GM12801 (cell line): ENCODE data around the gene EMILIN1.

Source experiments
- TF ChIP-seq, protein P1 (sequence below): IDR thresholded peaks from one replicate; pipeline ENCODE4 v1.5.1; 2011; ENCODE audit warnings: control low read depth; ENCODE audit not compliant: insufficient read length; ENCODE audit errors: extremely low read depth

The EMILIN1 gene

DNA sequence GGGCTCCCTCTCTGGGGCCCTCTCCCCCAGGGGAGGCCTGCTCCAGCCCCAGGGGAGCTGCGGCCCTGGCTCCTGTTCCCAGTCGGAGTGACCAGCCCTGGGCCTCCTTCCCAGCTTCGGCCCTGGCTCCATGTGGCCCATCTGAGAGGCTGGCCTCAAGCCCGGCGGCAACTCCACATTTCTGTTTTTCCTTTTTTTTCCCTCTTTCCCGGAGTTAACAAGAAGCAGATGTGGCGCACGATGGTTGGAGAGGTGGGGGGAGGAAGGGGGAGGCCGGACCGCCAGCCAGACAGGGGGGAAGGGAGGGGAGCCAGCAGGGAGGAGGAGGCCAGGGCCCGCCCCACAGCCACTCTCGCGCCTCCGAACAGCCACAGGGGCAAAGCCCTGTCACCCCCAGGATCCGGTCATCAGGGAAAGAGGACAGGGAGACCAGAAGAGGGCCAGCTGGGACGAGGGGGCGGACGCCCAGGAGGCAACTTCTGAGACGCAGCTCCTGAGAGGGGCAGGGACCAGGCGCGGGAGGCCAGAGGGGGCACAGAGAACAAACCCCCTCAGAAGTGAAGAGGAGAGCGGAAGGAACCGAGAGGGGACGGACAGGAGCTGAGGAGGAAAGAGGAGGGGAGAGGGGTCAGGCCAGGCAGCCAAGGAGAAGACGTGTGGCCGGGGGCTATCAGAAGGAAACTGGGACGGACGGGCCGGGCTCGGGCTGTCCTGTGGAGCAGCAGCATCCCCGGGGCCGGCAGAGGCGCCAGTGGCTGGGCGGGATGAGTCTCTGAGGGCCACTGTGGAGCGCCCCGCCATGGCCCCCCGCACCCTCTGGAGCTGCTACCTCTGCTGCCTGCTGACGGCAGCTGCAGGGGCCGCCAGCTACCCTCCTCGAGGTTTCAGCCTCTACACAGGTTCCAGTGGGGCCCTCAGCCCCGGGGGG is at the start of gene EMILIN1:
TSS of gene EMILIN1 (plus strand) at position 349 of the 928 bp plus-strand sequence. CDS start at position 800, 451 bp downstream.
- TF ChIP-seq, protein P1, sequence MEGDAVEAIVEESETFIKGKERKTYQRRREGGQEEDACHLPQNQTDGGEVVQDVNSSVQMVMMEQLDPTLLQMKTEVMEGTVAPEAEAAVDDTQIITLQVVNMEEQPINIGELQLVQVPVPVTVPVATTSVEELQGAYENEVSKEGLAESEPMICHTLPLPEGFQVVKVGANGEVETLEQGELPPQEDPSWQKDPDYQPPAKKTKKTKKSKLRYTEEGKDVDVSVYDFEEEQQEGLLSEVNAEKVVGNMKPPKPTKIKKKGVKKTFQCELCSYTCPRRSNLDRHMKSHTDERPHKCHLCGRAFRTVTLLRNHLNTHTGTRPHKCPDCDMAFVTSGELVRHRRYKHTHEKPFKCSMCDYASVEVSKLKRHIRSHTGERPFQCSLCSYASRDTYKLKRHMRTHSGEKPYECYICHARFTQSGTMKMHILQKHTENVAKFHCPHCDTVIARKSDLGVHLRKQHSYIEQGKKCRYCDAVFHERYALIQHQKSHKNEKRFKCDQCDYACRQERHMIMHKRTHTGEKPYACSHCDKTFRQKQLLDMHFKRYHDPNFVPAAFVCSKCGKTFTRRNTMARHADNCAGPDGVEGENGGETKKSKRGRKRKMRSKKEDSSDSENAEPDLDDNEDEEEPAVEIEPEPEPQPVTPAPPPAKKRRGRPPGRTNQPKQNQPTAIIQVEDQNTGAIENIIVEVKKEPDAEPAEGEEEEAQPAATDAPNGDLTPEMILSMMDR, result no peak

DNA sequence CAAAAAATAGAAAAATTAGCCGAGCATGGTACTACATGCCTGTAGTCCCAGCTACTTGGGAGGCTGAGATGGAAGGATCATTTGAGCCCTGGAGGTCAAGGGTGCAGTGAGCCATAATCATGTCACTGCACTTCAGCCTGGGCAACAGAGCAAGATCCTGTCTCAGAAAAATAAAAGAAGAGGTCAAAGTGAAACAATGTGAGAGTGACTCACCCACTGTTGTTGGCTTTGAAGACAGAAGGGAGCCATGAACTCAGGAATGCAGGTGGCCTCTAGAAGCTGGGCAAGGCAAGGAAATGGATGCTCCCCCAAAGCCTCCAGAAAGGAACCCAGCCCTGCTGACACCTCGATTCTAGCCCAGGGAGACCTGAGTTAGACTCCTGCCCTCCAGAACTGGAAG is 49.4 kb upstream of the EMILIN1 start:
- TF ChIP-seq, protein P1, result no peak

DNA sequence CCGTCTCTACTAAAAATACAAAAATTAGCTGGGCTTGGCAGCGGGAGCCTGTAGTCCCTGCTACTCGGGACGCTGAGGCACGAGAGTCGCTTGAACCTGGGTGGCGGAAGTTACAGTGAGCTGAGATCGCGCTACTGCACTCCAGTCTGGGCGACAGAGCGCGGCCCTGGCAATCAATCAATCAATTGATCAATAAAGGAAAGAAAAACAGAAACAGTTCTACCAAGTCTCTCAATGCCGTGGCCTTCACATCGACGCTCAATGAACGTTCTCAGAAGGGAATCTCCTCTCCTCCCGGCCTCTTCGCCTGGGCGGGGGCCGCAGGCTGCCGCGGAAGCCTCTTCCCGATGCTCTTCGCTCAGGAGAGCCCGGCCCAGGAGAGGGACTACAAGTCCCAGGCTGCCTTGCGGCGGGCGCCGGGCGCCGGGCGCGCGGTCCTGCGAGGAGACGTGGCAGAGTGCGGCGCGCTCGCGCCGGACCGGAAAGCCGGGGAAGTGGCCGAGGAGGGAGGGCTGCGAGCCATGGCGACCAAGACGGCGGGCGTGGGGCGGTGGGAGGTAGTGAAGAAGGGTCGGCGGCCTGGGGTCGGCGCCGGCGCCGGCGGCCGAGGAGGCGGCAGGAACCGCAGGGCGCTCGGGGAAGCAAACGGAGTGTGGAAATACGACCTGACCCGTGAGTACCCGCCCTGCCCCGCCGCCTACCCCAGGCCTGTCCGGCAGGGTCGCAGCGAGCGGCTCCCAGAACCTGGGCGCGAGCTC is 45.7 kb upstream of the EMILIN1 start, which contains the start of gene TMEM214:
TSS of gene TMEM214 (plus strand) at position 471 of the 758 bp plus-strand sequence. CDS start at position 522, 51 bp downstream.
- TF ChIP-seq, protein P1, result no peak

DNA sequence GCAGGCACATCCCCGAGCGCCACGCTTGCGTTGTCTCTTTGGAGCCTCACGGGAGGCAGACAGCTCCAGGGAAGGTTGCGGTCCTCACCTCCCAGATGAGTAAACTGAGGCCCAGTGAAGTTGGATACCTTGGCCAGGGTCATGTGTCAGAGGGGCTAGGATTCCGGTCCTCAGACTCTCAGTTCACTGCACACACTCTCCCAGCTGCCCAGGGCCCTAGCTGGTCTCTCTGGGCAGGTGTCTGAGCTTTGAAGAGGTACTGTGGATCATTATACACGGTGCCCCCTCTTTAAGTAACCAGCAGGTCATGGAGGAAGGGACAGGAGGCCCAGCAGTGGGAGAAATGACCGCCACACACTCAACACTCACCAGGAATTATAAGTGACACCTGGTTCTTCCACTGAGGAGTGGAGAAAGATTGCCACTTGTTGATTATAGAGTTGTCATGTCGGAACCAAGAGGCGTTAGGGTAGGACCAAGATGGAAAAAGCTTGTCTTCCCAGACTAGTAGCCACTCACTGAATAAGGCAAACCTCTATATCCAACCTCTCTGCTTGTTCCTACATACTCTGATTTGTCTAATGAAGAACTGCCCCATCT is 45.1 kb upstream of the EMILIN1 start:
- TF ChIP-seq, protein P1, result no peak

DNA sequence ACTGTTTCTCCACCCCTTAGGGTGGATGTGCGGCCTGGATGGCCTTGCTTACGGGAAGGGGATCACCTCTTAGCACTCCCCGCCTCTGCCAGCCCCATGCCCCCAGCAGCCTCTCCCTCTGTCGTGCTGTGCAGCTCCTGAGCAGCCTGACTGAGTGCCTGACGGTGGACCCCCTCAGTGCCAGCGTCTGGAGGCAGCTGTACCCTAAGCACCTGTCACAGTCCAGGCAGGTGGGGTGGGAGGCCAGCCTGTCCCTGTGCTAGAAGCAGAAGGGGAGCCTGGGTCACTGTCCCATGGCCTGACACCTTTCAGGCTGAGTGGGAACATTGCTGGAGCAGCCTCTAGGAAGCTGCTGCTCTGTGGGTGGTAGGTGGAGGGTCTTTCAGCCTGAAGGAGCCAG is 40.4 kb upstream of the EMILIN1 start:
- TF ChIP-seq, protein P1, result no peak

DNA sequence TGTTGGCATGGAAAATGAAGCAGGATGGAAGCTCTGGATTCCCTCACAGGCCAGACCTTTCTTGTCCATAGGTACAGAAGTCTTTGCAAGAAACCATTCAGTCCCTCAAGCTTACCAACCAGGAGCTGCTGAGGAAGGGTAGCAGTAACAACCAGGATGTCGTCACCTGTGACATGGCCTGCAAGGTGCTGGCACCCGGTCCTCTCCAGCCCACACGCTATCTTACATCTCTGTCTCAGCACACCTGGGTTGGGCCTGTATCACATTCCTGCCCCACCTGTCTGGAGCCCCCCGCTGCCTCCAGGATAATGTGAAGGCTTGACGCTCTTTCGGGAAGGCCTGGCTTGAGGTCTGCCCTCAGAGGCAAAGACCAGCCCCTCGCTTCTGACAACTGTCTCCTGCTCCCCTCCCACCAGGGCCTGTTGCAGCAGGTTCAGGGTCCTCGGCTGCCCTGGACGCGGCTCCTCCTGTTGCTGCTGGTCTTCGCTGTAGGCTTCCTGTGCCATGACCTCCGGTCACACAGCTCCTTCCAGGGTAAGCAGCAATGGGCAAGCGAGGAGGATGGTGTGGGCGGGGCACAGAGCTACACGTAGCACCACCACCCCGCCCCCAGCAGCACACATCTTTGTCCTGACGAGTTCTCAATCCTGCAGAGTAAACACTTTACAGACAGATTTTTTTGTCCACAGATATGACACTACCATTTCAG is 39.6 kb upstream of the EMILIN1 start:
- TF ChIP-seq, protein P1, result no peak
